Esophagus mucosa (tissue), 1 donor: ENCODE measurements around the gene RAD51D. TPM values are rescaled to one million over a fixed set of nuclear protein-coding genes. Genes with fewer than 3 reads are reported as not detected.
"Not testable (repeated sequence)": the region's sequence is repeated elsewhere in the genome, so short reads cannot be mapped to it uniquely, and the experiment has no call there.

ENCODE experiments used
- ATAC-seq: fragments of 200-7000 bp; cut with Tn5 transposase; one replicate; pipeline ENCODE4 v1.9.1; 2020
- total RNA-seq: library from RNA; stranded (reverse); gene quantifications from one replicate; pipeline ENCODE4 v1.2.4, GENCODE V29; 2023
- donor health status: DM: yes; HTN: yes; CAD: no.

Gene RAD51D
- total RNA-seq, 1 donor from 2014 or later = 6.3 TPM

- no peak for ATAC-seq
Observed at GRCh38 chr17:35064516-35065215, 55.0 kb downstream of the RAD51D start.

- peak; percentile 98 for ATAC-seq
Observed at GRCh38 chr17:35063514-35064223, 56.0 kb downstream of the RAD51D start, which contains the start of gene RFFL. Gene RFFL (minus strand): TSS chr17:35063707. CDS start chr17:35026553, 37,154 bp downstream.

GRCh38 chr17:35062308-35062707 is 57.4 kb downstream of the RAD51D start:
- ATAC-seq = no peak

GRCh38 chr17:35057332-35057915 is 62.2 kb downstream of the RAD51D start:
- peak; percentile 13 for ATAC-seq

- no peak for ATAC-seq
Observed at GRCh38 chr17:35056013-35056412, 63.6 kb downstream of the RAD51D start.

GRCh38 chr17:35053204-35053603 is 66.5 kb downstream of the RAD51D start:
- ATAC-seq = no peak

- no peak for ATAC-seq
Observed at GRCh38 chr17:35052780-35053179, 66.9 kb downstream of the RAD51D start.

GRCh38 chr17:35052241-35052610 is 67.4 kb downstream of the RAD51D start:
- ATAC-seq = no peak

GRCh38 chr17:35051579-35052240 is 68.0 kb downstream of the RAD51D start:
- no peak for ATAC-seq

- ATAC-seq = peak; percentile 48
Observed at GRCh38 chr17:35051183-35051578, 68.5 kb downstream of the RAD51D start.

GRCh38 chr17:35050170-35050569 is 69.5 kb downstream of the RAD51D start:
- ATAC-seq = no peak

- ATAC-seq = no peak
Observed at GRCh38 chr17:35048685-35049379, 70.8 kb downstream of the RAD51D start.

- peak; percentile 69 for ATAC-seq
Observed at GRCh38 chr17:35046740-35047283, 72.8 kb downstream of the RAD51D start.

GRCh38 chr17:35046245-35046644 is 73.4 kb downstream of the RAD51D start:
- ATAC-seq = no peak

GRCh38 chr17:35045458-35045979 is 74.1 kb downstream of the RAD51D start:
- ATAC-seq = not testable (repeated sequence)

- ATAC-seq = no peak
Observed at GRCh38 chr17:35044181-35044580, 75.5 kb downstream of the RAD51D start.

Other genes with a start within 250 kb of the RAD51D start
- 0.96 TPM for gene CCT6B, start 158.4 kb downstream of the RAD51D start, total RNA-seq
- gene ZNF830, start 158.3 kb downstream of the RAD51D start, total RNA-seq = 7.7 TPM
- gene LIG3, start 139.3 kb downstream of the RAD51D start, total RNA-seq = 22.8 TPM
- 46.3 TPM for gene RFFL, start 56.2 kb downstream of the RAD51D start, total RNA-seq
- not detected for gene FNDC8, start 1.8 kb upstream of the RAD51D start, total RNA-seq
- 14.7 TPM for gene NLE1, start 22.4 kb upstream of the RAD51D start, total RNA-seq
- not detected for gene UNC45B, start 28.0 kb upstream of the RAD51D start, total RNA-seq
- gene SLC35G3, start 74.5 kb upstream of the RAD51D start, total RNA-seq = not detected
- 25.0 TPM for gene SLFN5, start 123.2 kb upstream of the RAD51D start, total RNA-seq